Kidney epithelial cell (primary cell): ENCODE results near the gene ABTB2. TPM values are rescaled to one million over a fixed set of nuclear protein-coding genes. Genes with fewer than 3 reads are reported as not detected.
A peak's percentile ranks its signal among the peaks of the same experiment; 100 is the strongest.

Experiments
- DNase-seq: peaks from one replicate; pipeline ENCODE4 v3.0.0-alpha.2; 2010; ENCODE audit warnings: low read depth
- H3K27me3 ChIP-seq: 2 replicates; pipeline ENCODE4 v1.6.0; 2011; ENCODE audit warnings: low read length; ENCODE audit not compliant: control insufficient read depth, insufficient read depth
- H3K36me3 ChIP-seq: 2 replicates; pipeline ENCODE4 v1.5.1; 2011; ENCODE audit warnings: low read length; ENCODE audit not compliant: control insufficient read depth, insufficient read depth
- H3K4me3 ChIP-seq: 2 replicates; pipeline ENCODE4 v1.5.1; 2011; ENCODE audit warnings: low read depth, mild to moderate bottlenecking, control low read depth, low read length
- CTCF ChIP-seq: IDR thresholded peaks from 2 replicates; pipeline ENCODE4 v1.5.1; 2011; ENCODE audit warnings: mild to moderate bottlenecking, moderate library complexity, low read length, control low read depth, inconsistent platforms; ENCODE audit not compliant: insufficient read depth, poor library complexity, severe bottlenecking
- total RNA-seq: library from RNA; depleted of rRNA; stranded (reverse); fragments of >200 nt; gene quantifications from 2 replicates; pipeline ENCODE4 v1.2.3, GENCODE V29; 2015

ABTB2 gene
- total RNA-seq, 1 donor from 2014 or later: 26.8 TPM

DNA sequence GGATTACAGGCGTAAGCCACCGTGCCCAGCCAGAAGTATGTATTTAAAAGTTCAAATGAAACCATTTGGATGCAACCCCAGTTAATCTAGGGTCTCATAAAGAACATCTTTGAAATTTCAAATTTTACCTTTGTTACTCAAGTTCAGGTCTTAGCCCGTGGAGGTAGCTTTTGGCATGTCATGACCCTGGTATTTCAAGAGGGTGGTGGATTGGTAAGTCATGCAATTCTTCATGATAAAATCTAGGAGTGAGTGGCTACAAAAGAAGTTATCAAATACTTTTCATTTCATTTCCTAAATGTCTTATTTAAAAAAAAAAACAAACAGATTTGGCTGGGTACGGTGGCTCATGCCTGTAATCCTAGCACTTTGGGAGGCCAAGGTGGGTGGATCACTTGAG, 80.6 kb downstream of the ABTB2 start:
- Histone ChIP-seq H3K4me3 (no peak overlapping the region), H3K27me3 (no peaks in the 10 kb centered on the region), H3K36me3 (no peaks in the 10 kb centered on the region)
- no peak for DNase-seq
- TF ChIP-seq CTCF: no peak

DNA sequence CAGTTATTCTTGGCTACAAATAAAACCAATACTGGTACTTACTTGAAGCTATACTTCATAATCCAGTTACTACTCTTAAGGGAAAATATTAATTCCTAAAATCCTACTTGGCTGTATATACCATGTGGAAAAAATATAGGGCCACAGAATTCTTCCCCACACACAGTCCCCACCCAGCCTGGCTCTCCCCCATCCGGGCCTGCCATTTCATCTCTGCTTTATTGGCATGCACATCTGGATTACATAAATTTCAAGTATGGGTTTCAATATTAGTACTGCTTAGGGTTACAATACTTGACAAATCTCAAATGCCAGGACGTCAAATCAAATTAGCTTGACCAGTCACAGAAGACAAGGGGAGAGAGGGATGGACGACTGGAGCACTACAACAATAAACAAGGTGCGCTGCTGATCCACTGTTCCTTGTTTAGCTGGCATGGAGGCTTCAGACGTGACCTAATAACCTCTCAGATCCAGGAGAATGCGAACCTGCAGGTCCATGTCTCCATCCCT, 81.4 kb downstream of the ABTB2 start:
- no peak for DNase-seq
- TF ChIP-seq CTCF: no peak
- Histone ChIP-seq H3K27me3 (no peaks in the 10 kb centered on the region), H3K4me3 (no peak overlapping the region), H3K36me3 (no peaks in the 10 kb centered on the region)

GRCh38 chr11:34275486-34275885, 82.3 kb downstream of the ABTB2 start:
- DNase-seq: no peak
- no peaks in the 10 kb centered on the region for H3K27me3 ChIP-seq
- no peak overlapping the region for H3K4me3 ChIP-seq
- H3K36me3 ChIP-seq: no peaks in the 10 kb centered on the region
- TF ChIP-seq CTCF: no peak

DNA sequence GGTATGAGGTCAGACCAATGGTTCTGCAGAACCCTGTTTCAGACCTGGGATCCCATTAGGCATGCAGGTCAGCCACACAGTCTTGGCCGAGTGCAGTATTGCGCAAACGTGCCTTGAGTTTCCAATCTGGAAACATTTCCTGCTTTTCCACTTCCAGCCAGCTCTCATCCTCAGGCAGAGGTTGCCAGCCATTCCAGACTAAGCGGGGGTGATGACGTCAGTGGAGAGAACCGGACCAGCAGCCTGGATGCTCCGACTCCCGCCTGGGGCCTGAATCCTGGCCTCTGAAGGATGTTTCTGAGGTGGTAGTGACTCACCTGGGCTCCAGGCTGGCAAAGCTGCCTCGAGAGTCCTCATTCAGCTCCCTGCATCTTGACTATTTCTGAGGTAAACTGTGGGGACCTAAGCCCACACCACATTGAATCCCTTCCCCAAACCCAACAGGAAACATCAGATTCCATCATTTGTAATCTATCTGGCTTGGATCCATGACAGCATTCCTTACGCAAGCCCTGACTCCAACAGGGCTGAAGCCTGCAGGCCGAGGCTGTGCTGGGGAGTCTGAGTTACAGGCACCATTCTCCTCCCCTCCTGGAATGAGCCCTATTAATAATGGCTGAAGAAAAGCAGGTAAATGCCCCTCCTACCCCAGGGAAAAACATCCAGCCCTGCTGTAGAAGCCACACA, 83.0 kb downstream of the ABTB2 start:
- DNase-seq: peak; percentile 88
- Histone ChIP-seq H3K4me3 (no peak overlapping the region), H3K27me3 (no peaks in the 10 kb centered on the region), H3K36me3 (no peaks in the 10 kb centered on the region)
- TF ChIP-seq CTCF: no peak

DNA sequence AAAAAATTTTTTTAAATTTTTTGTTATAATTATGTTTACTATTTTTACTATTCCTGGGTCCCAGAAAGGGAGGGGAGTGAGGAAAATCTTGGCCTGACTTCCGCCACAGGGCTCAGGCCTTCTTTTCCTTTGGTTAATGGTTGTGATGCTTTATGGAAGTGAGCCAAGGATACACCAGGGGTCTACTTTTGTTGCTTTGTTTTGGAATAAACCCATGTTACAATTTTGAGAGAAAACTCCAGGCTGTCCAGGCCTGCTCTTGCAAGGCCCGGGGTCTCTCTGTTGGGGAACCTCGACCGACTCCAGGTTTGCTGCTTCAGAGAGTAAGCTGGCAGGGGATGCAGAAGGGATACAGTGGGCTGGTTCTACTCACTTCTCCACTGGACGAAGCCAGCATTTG, 84.7 kb downstream of the ABTB2 start:
- Histone ChIP-seq H3K27me3 (no peaks in the 10 kb centered on the region), H3K4me3 (no peak overlapping the region), H3K36me3 (no peaks in the 10 kb centered on the region)
- no peak for TF ChIP-seq CTCF
- DNase-seq: no peak

- Histone ChIP-seq H3K4me3 (no peak overlapping the region), H3K27me3 (no peaks in the 10 kb centered on the region), H3K36me3 (no peaks in the 10 kb centered on the region)
- DNase-seq: no peak
- TF ChIP-seq CTCF: no peak
Measured at GRCh38 chr11:34271727-34272126, 86.1 kb downstream of the ABTB2 start.
